Measurements from ENCODE around the gene PPY. TPM values are rescaled to one million over a fixed set of nuclear protein-coding genes. Genes with fewer than 3 reads are reported as not detected.

PPY gene, protein sequence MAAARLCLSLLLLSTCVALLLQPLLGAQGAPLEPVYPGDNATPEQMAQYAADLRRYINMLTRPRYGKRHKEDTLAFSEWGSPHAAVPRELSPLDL
- total RNA-seq: not detected in 2 replicates

GRCh38 chr17:43942051-43942685 is at the start of gene PPY:
Gene PPY, minus strand, starts transcription at chr17:43942476. Its CDS starts 822 bp downstream, at chr17:43941654.
- TF ChIP-seq, protein P1, sequence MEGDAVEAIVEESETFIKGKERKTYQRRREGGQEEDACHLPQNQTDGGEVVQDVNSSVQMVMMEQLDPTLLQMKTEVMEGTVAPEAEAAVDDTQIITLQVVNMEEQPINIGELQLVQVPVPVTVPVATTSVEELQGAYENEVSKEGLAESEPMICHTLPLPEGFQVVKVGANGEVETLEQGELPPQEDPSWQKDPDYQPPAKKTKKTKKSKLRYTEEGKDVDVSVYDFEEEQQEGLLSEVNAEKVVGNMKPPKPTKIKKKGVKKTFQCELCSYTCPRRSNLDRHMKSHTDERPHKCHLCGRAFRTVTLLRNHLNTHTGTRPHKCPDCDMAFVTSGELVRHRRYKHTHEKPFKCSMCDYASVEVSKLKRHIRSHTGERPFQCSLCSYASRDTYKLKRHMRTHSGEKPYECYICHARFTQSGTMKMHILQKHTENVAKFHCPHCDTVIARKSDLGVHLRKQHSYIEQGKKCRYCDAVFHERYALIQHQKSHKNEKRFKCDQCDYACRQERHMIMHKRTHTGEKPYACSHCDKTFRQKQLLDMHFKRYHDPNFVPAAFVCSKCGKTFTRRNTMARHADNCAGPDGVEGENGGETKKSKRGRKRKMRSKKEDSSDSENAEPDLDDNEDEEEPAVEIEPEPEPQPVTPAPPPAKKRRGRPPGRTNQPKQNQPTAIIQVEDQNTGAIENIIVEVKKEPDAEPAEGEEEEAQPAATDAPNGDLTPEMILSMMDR (IDR thresholded peaks at IDR 0.05; ENCODE audit: insufficient read depth, low read length, poor library complexity, severe bottlenecking): no peak
- peaks cover 22% of the 10 kb centered on the region for H3K27me3 ChIP-seq (ENCODE audit: control insufficient read depth, insufficient read depth, low read length)
- no peak within 1 kb of the TSS for H3K4me3 ChIP-seq (ENCODE audit: low read depth, low read length)
- H3K36me3 ChIP-seq (ENCODE audit: control insufficient read depth, insufficient read depth, low read length): no peaks in the 10 kb centered on the region
- no peak for DNase-seq (ENCODE audit: low read depth)

- TF ChIP-seq, protein P1 (IDR thresholded peaks at IDR 0.05; ENCODE audit: insufficient read depth, low read length, poor library complexity, severe bottlenecking): no peak
- Histone ChIP-seq H3K36me3 (ENCODE audit: control insufficient read depth, insufficient read depth, low read length) (no peaks in the 10 kb centered on the region), H3K27me3 (ENCODE audit: control insufficient read depth, insufficient read depth, low read length) (peaks cover 22% of the 10 kb centered on the region), H3K4me3 (ENCODE audit: low read depth, low read length) (no peak overlapping the region)
- no peak for DNase-seq (ENCODE audit: low read depth)
Measured at GRCh38 chr17:43988301-43988700, 46.0 kb upstream of the PPY start.

DNA sequence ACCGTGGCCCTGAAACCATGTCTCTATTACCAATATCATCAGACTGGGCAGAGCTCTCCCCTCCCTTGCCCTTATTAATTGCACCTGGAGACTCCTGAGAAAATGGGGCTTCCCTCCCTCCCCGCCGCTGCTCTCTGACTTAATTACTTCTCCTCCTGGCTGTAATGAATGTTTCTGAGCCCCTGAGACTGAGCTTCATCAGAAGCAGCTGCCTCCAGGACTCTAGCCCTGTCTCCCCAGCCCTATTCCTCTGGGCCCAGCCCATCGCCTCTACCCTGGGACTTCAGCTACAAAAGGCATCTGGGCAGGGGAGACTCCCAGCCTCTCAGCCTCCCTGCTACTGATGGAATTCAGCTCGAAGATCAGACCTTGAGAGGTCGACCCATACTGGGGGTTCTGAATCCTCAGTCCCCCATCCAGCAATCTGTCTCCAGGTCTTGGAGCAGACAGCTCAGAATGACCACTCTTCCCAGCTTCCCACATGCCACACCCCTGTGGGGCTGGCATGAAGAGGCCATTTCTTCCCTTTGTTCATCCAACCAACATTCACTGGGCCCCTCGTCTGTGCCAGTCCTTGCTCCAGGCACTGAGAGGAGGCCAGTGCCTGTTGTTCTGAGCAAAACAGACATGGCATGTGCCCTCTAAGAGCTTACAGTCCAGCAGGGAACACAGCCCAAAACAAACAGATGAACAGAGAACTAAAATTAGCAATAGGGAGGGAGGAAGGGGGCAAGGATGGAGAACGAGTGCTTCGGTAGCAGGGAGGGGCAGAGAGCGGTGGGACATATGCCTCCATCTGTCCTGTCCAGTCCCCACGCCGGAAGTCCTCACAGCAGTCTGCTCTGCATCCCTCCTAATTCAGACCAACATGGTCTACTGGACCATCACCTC is 45.1 kb upstream of the PPY start:
- no peaks in the 10 kb centered on the region for H3K36me3 ChIP-seq (ENCODE audit: control insufficient read depth, insufficient read depth, low read length)
- no peak overlapping the region for H3K4me3 ChIP-seq (ENCODE audit: low read depth, low read length)
- DNase-seq (ENCODE audit: low read depth): no peak
- H3K27me3 ChIP-seq (ENCODE audit: control insufficient read depth, insufficient read depth, low read length): peaks cover 25% of the 10 kb centered on the region
- TF ChIP-seq, protein P1 (IDR thresholded peaks at IDR 0.05; ENCODE audit: insufficient read depth, low read length, poor library complexity, severe bottlenecking): no peak

GRCh38 chr17:43986225-43986981 is 44.1 kb upstream of the PPY start:
- peaks cover 25% of the 10 kb centered on the region for H3K27me3 ChIP-seq (ENCODE audit: control insufficient read depth, insufficient read depth, low read length)
- no peak overlapping the region for H3K4me3 ChIP-seq (ENCODE audit: low read depth, low read length)
- DNase-seq (ENCODE audit: low read depth): no peak
- TF ChIP-seq, protein P1 (IDR thresholded peaks at IDR 0.05; ENCODE audit: insufficient read depth, low read length, poor library complexity, severe bottlenecking): no peak
- H3K36me3 ChIP-seq (ENCODE audit: control insufficient read depth, insufficient read depth, low read length): no peaks in the 10 kb centered on the region

DNA sequence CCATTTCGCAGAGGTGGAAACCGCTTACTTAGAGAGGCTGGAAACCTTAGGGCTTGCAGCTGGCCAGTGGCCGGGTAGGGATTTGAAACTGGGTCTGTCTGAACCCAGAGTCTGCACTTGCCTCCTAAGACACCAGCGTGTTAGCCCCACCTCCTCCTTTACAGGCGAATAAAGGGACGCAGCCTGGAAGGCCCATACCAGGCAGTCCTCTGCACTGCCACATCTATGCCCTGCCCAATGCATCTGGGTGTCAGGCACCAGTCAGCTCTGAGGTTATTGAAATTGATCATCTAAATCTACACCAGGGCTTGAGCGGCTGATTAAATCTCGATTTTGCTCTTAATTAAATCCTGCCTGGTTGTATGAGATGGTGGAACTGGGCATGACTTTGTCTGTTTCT is 42.2 kb upstream of the PPY start:
- Histone ChIP-seq H3K36me3 (ENCODE audit: control insufficient read depth, insufficient read depth, low read length) (no peaks in the 10 kb centered on the region), H3K4me3 (ENCODE audit: low read depth, low read length) (no peak overlapping the region), H3K27me3 (ENCODE audit: control insufficient read depth, insufficient read depth, low read length) (peaks cover 25% of the 10 kb centered on the region)

More for the DNA sequence above, 42.2 kb upstream of the PPY start:
- DNase-seq (ENCODE audit: low read depth): no peak
- TF ChIP-seq, protein P1 (IDR thresholded peaks at IDR 0.05; ENCODE audit: insufficient read depth, low read length, poor library complexity, severe bottlenecking): no peak

Measured in kidney epithelial cell (primary cell).